ENCODE measurements around the gene SLITRK2.

SLITRK2 gene
- 0 to 0.08 (median 0) reads per million in 18 experiments for total RNA-seq

- DNase-seq: no peak
Observed at GRCh38 chrX:145817331-145818185, at the start of gene SLITRK2. Gene SLITRK2 (plus strand): TSS chrX:145817829. CDS start chrX:145822426, 4,597 bp downstream.

- DNase-seq: no peak
Observed at GRCh38 chrX:145773006-145773405, 44.6 kb upstream of the SLITRK2 start.

- DNase-seq: no peak
Observed at GRCh38 chrX:145792281-145792680, 25.3 kb upstream of the SLITRK2 start.

- DNase-seq: no peak
Observed at GRCh38 chrX:145803508-145803907, 14.1 kb upstream of the SLITRK2 start.

GRCh38 chrX:145813081-145813480 is 4.5 kb upstream of the SLITRK2 start:
- no peak for DNase-seq

GRCh38 chrX:145816601-145817315 is 871 bp upstream of the SLITRK2 start:
- no peak for DNase-seq

GRCh38 chrX:145818186-145819113 is 821 bp downstream of the SLITRK2 start:
- DNase-seq: no peak

- DNase-seq: no peak
Observed at GRCh38 chrX:145820825-145821224, 3.2 kb downstream of the SLITRK2 start.

- DNase-seq: no peak
Observed at GRCh38 chrX:145821291-145821897, 3.8 kb downstream of the SLITRK2 start.

- DNase-seq: no peak
Observed at GRCh38 chrX:145821898-145822571, 4.4 kb downstream of the SLITRK2 start.

- no peak for DNase-seq
Observed at GRCh38 chrX:145823132-145823531, 5.5 kb downstream of the SLITRK2 start.

GRCh38 chrX:145825896-145826295 is 8.3 kb downstream of the SLITRK2 start:
- no peak for DNase-seq

- no peak for DNase-seq
Observed at GRCh38 chrX:145826466-145826865, 8.8 kb downstream of the SLITRK2 start.

- no peak for DNase-seq
Observed at GRCh38 chrX:145832796-145833195, 15.2 kb downstream of the SLITRK2 start.

- no peak for DNase-seq
Observed at GRCh38 chrX:145840531-145840930, 22.9 kb downstream of the SLITRK2 start.

- no peak for DNase-seq
Observed at GRCh38 chrX:145843146-145843904, 25.7 kb downstream of the SLITRK2 start.

GRCh38 chrX:145844886-145845285 is 27.3 kb downstream of the SLITRK2 start:
- DNase-seq: no peak

- DNase-seq: no peak
Observed at GRCh38 chrX:145848448-145848847, 30.8 kb downstream of the SLITRK2 start.

- no peak for DNase-seq
Observed at GRCh38 chrX:145848857-145849256, 31.2 kb downstream of the SLITRK2 start.

- no peak for DNase-seq
Observed at GRCh38 chrX:145853181-145853580, 35.6 kb downstream of the SLITRK2 start.

GRCh38 chrX:145856181-145856580 is 38.6 kb downstream of the SLITRK2 start:
- DNase-seq: no peak
